ENCODE measurements around the gene ZNF687.
A peak's percentile ranks its signal among the peaks of the same experiment; 100 is the strongest.

The ZNF687 gene

GRCh38 chr1:151255381-151255780 is 26.7 kb upstream of the ZNF687 start:
- H3K4me1 ChIP-seq, result peaks cover 0 to 22% (median 15%) of the 10 kb centered on the region in 4 donors
- intact Hi-C loops (cut with DNase I; ENCODE audit: low total_unique reads), result no loop called here
- H3K27me3 ChIP-seq, result no peaks in the 10 kb centered on the region
- no peaks in the 10 kb centered on the region for H3K36me3 ChIP-seq
- H3K9me3 ChIP-seq, result no peaks in the 10 kb centered on the region
- peak overlapping the region; percentile 82 to 99 for H3K4me3 ChIP-seq
- no peak for DNase-seq
- H3K27ac ChIP-seq, result peak overlapping the region; percentile 89 to 94
- TF ChIP-seq CTCF (IDR thresholded peaks at IDR 0.05), result no peak

- Histone ChIP-seq H3K27ac (no peak overlapping the region), H3K4me1 (peaks cover 0 to 18% (median 13%) of the 10 kb centered on the region in 4 donors), H3K9me3 (no peaks in the 10 kb centered on the region), H3K36me3 (peaks cover 13 to 28% (median 23%) of the 10 kb centered on the region in 3 donors), H3K4me3 (no peak overlapping the region), H3K27me3 (no peaks in the 10 kb centered on the region)
- DNase-seq, result no peak
- intact Hi-C loops (cut with DNase I; ENCODE audit: low total_unique reads), result no loop called here
- no peak for TF ChIP-seq CTCF (IDR thresholded peaks at IDR 0.05)
These were observed 22.7 kb upstream of the ZNF687 start for GRCh38 chr1:151259351-151259750.

- Histone ChIP-seq H3K36me3 (peaks cover 60 to 90% (median 70%) of the 10 kb centered on the region in 3 donors), H3K4me3 (no peak overlapping the region), H3K4me1 (no peaks in the 10 kb centered on the region), H3K9me3 (no peaks in the 10 kb centered on the region), H3K27ac (no peak overlapping the region), H3K27me3 (no peaks in the 10 kb centered on the region)
- intact Hi-C loops (cut with DNase I; ENCODE audit: low total_unique reads), result no loop called here
- no peak for DNase-seq
- TF ChIP-seq CTCF (IDR thresholded peaks at IDR 0.05), result no peak
These were observed 16.5 kb upstream of the ZNF687 start for GRCh38 chr1:151265446-151266236.

GRCh38 chr1:151266315-151266714 is 15.8 kb upstream of the ZNF687 start:
- intact Hi-C loops (cut with DNase I; ENCODE audit: low total_unique reads), result no loop called here
- no peak for DNase-seq
- Histone ChIP-seq H3K4me3 (no peak overlapping the region), H3K4me1 (no peaks in the 10 kb centered on the region), H3K27me3 (no peaks in the 10 kb centered on the region), H3K27ac (no peak overlapping the region), H3K9me3 (no peaks in the 10 kb centered on the region), H3K36me3 (peaks cover 60 to 90% (median 70%) of the 10 kb centered on the region in 3 donors)
- TF ChIP-seq CTCF (IDR thresholded peaks at IDR 0.05), result no peak

GRCh38 chr1:151266821-151267220 is 15.3 kb upstream of the ZNF687 start:
- no peak for TF ChIP-seq CTCF (IDR thresholded peaks at IDR 0.05)
- H3K36me3 ChIP-seq, result peaks cover 60 to 87% (median 70%) of the 10 kb centered on the region in 3 donors
- no peak for DNase-seq
- no peaks in the 10 kb centered on the region for H3K9me3 ChIP-seq
- intact Hi-C loops (cut with DNase I; ENCODE audit: low total_unique reads), result no loop called here
- H3K4me3 ChIP-seq, result no peak overlapping the region
- H3K27me3 ChIP-seq, result no peaks in the 10 kb centered on the region
- H3K4me1 ChIP-seq, result no peaks in the 10 kb centered on the region
- H3K27ac ChIP-seq, result no peak overlapping the region
